H9 (cell line): Measurements from ENCODE around the gene VIPR2. TPM values are rescaled to one million over a fixed set of nuclear protein-coding genes. Genes with fewer than 3 reads are reported as not detected.

Experiments used
- DNase-seq: peaks from one replicate; pipeline ENCODE4 v3.0.0-alpha.2; 2017
- H2AFZ ChIP-seq: one replicate; pipeline ENCODE4 v1.6.1; 2013; ENCODE audit warnings: mild to moderate bottlenecking, low read length, control low read depth, moderate library complexity
- H2AK5ac ChIP-seq: 2 replicates; pipeline ENCODE4 v1.6.1; 2013; ENCODE audit warnings: low read length, control low read depth, mixed read lengths; ENCODE audit not compliant: insufficient read length
- H2BK120ac ChIP-seq: one replicate; pipeline ENCODE4 v1.6.1; 2013; ENCODE audit warnings: low read depth, mild to moderate bottlenecking, low read length, control low read depth, inconsistent platforms; ENCODE audit not compliant: poor library complexity, severe bottlenecking
- H2BK12ac ChIP-seq: 2 replicates; pipeline ENCODE4 v1.6.1; 2013; ENCODE audit warnings: low read length, control low read depth, mixed read lengths, low read depth; ENCODE audit not compliant: insufficient read length
- H2BK15ac ChIP-seq: 2 replicates; pipeline ENCODE4 v1.6.1; 2013; ENCODE audit warnings: low read depth, low read length, control low read depth
- H2BK20ac ChIP-seq: one replicate; pipeline ENCODE4 v1.6.1; 2013; ENCODE audit warnings: low read depth, mild to moderate bottlenecking, low read length, control low read depth, inconsistent platforms; ENCODE audit not compliant: poor library complexity, severe bottlenecking
- H2BK5ac ChIP-seq: 2 replicates; pipeline ENCODE4 v1.6.1; 2013; ENCODE audit warnings: low read length, control low read depth, mixed read lengths; ENCODE audit not compliant: insufficient read length
- H3K14ac ChIP-seq: 2 replicates; pipeline ENCODE4 v1.6.1; 2013; ENCODE audit warnings: low read length, control low read depth; ENCODE audit not compliant: insufficient read depth
- H3K18ac ChIP-seq: 2 replicates; pipeline ENCODE4 v1.6.1; 2013; ENCODE audit warnings: low read depth, mild to moderate bottlenecking, mixed read lengths, low read length, control low read depth; ENCODE audit not compliant: insufficient read length
- H3K23ac ChIP-seq: 2 replicates; pipeline ENCODE4 v1.6.1; 2013; ENCODE audit warnings: low read length, control low read depth, mixed read lengths, low read depth; ENCODE audit not compliant: insufficient read length
- H3K23me2 ChIP-seq: 2 replicates; pipeline ENCODE4 v1.6.1; 2013; ENCODE audit warnings: low read depth, mild to moderate bottlenecking, mixed read lengths, low read length, control low read depth; ENCODE audit not compliant: insufficient read length, poor library complexity, severe bottlenecking
- H3K27ac ChIP-seq: 2 replicates; pipeline ENCODE4 v1.5.1; 2013; ENCODE audit warnings: low read length, control low read depth, mixed read lengths, low read depth; ENCODE audit not compliant: insufficient read length
- H3K27me3 ChIP-seq: 2 replicates; pipeline ENCODE4 v1.6.1; 2013; ENCODE audit warnings: low read length, control low read depth, inconsistent platforms; ENCODE audit not compliant: insufficient read depth
- H3K4ac ChIP-seq: 2 replicates; pipeline ENCODE4 v1.6.1; 2013; ENCODE audit warnings: low read depth, mild to moderate bottlenecking, control low read depth, inconsistent platforms, low read length, moderate library complexity
- H3K4me1 ChIP-seq: 2 replicates; pipeline ENCODE4 v1.6.1; 2013; ENCODE audit warnings: low read length, control low read depth, inconsistent platforms; ENCODE audit not compliant: insufficient read depth
- H3K4me2 ChIP-seq: 2 replicates; pipeline ENCODE4 v1.6.1; 2013; ENCODE audit warnings: low read length, control low read depth, mixed read lengths; ENCODE audit not compliant: insufficient read length, insufficient read depth
- H3K56ac ChIP-seq: 2 replicates; pipeline ENCODE4 v1.6.1; 2013; ENCODE audit warnings: low read depth, mild to moderate bottlenecking, mixed read lengths, low read length, control low read depth; ENCODE audit not compliant: insufficient read length
- H3K79me1 ChIP-seq: 2 replicates; pipeline ENCODE4 v1.6.1; 2013; ENCODE audit warnings: low read depth, mild to moderate bottlenecking, moderate library complexity, low read length, control low read depth, inconsistent platforms; ENCODE audit not compliant: insufficient read depth, poor library complexity, severe bottlenecking
- H3K79me2 ChIP-seq: 2 replicates; pipeline ENCODE4 v1.6.1; 2013; ENCODE audit warnings: low read length, control low read depth, inconsistent platforms; ENCODE audit not compliant: insufficient read depth
- H3K9ac ChIP-seq: 2 replicates; pipeline ENCODE4 v1.6.1; 2013; ENCODE audit warnings: low read length, control low read depth, mixed read lengths; ENCODE audit not compliant: insufficient read length; ENCODE audit errors: extremely low read depth
- H3K9me3 ChIP-seq: one replicate; pipeline ENCODE4 v1.6.1; 2013; ENCODE audit warnings: low read depth, low read length, inconsistent platforms; ENCODE audit not compliant: control insufficient read depth
- H3T11ph ChIP-seq: one replicate; pipeline ENCODE4 v1.6.1; 2013; ENCODE audit warnings: mild to moderate bottlenecking, low read length, control low read depth, inconsistent platforms
- H4K20me1 ChIP-seq: one replicate; pipeline ENCODE4 v1.6.1; 2013; ENCODE audit not compliant: control insufficient read depth, insufficient read length, insufficient read depth
- H4K5ac ChIP-seq: 2 replicates; pipeline ENCODE4 v1.6.1; 2013; ENCODE audit warnings: low read depth, mild to moderate bottlenecking, mixed read lengths, low read length, control low read depth; ENCODE audit not compliant: insufficient read length
- H4K8ac ChIP-seq: replicated peaks from 2 replicates; pipeline ENCODE4 v1.6.1; 2013; ENCODE audit warnings: low read length, control low read depth, mixed read lengths, low read depth; ENCODE audit not compliant: insufficient read length
- H4K91ac ChIP-seq: 2 replicates; pipeline ENCODE4 v1.6.1; 2013; ENCODE audit warnings: low read depth, mild to moderate bottlenecking, moderate library complexity, mixed read lengths, low read length, control low read depth; ENCODE audit not compliant: insufficient read length
- H3K27ac Mint-ChIP-seq, 3 experiments: 2 replicates in 2 of 3; 3 replicates in 1 of 3; pipeline ENCODE4 v1.8.0; 2020 to 2021; ENCODE audit warnings: mixed read lengths in 3 of 3, mild to moderate bottlenecking in 1 of 3, moderate library complexity in 1 of 3
- H3K27me3 Mint-ChIP-seq: 2 replicates; pipeline ENCODE4 v1.8.0; 2021; ENCODE audit warnings: low read depth, mild to moderate bottlenecking, moderate library complexity, mixed read lengths
- H3K36me3 Mint-ChIP-seq, 3 experiments: 2 replicates in 2 of 3; 3 replicates in 1 of 3; pipeline ENCODE4 v1.8.0; 2020 to 2021; ENCODE audit warnings: low read depth in 3 of 3, mixed read lengths in 3 of 3; ENCODE audit not compliant: insufficient read depth in 1 of 3
- H3K4me1 Mint-ChIP-seq, 2 experiments: 2 replicates each; pipeline ENCODE4 v1.8.0; 2020; ENCODE audit warnings: mixed read lengths in 2 of 2
- H3K4me3 Mint-ChIP-seq, 2 experiments: 2 replicates in 1 of 2; 3 replicates in 1 of 2; pipeline ENCODE4 v1.8.0; 2020 to 2021; ENCODE audit warnings: mild to moderate bottlenecking in 2 of 2, mixed read lengths in 2 of 2, moderate library complexity in 1 of 2
- H3K9me3 Mint-ChIP-seq, 2 experiments: 2 replicates in 1 of 2; 3 replicates in 1 of 2; pipeline ENCODE4 v1.8.0; 2020; ENCODE audit warnings: mild to moderate bottlenecking in 2 of 2, mixed read lengths in 2 of 2, moderate library complexity in 1 of 2
- CTCF ChIP-seq: fragments of 200-600 bp; sonication (generic); conservative IDR thresholded peaks from 3 replicates; pipeline ENCODE4 v1.8.0; 2021; ENCODE audit warnings: antibody characterized with exemption, mild to moderate bottlenecking
- WGBS: extraction: QIAGEN DNeasy Blood & Tissue Kit; methylation state at CpG from one replicate; pipeline ENCODE4 v1.1.7; 2013; ENCODE audit warnings: missing lambda C conversion rate, low lambda C conversion rate, mixed read lengths; ENCODE audit not compliant: insufficient read length; ENCODE audit errors: extremely low coverage; 5-methylcytosine and 5-hydroxymethylcytosine counted together
- total RNA-seq: library from RNA; stranded (reverse); gene quantifications from 2 replicates; pipeline ENCODE4 v1.2.1, GENCODE V29; 2021

Gene VIPR2
- total RNA-seq, 1 experiment from 2014 or later, result 1.6 TPM

GRCh38 chr7:159061209-159061608, 83.5 kb downstream of the VIPR2 start:
- no peak overlapping the region for H4K5ac ChIP-seq
- H3K56ac ChIP-seq, result no peak overlapping the region
- no peak overlapping the region for H3K27ac Mint-ChIP-seq
- no peak for DNase-seq
- WGBS, result no CpG with 5 or more reads among the region's 4 CpGs
- peaks cover 12% of the 10 kb centered on the region for H3K27me3 Mint-ChIP-seq
- no peak overlapping the region for H4K91ac ChIP-seq
- H3K79me2 ChIP-seq, result no peaks in the 10 kb centered on the region
- H3K79me1 ChIP-seq, result no peaks in the 10 kb centered on the region
- H4K8ac ChIP-seq, result no peak overlapping the region
- H4K20me1 ChIP-seq, result no peaks in the 10 kb centered on the region
- TF ChIP-seq CTCF, result no peak
- H3K27me3 ChIP-seq, result no peaks in the 10 kb centered on the region
- peaks cover 0 to 5% (median 2%) of the 10 kb centered on the region in 3 experiments; a peak in 2 of 7 replicates for H3K36me3 Mint-ChIP-seq
- H3K4me1 Mint-ChIP-seq, result peaks cover 0 to 3% of the 10 kb centered on the region in 2 experiments; a peak in 2 of 4 replicates
- H2BK12ac ChIP-seq, result no peak overlapping the region
- no peak overlapping the region for H2BK120ac ChIP-seq
- no peak overlapping the region for H3K14ac ChIP-seq
- no peak overlapping the region for H3K27ac ChIP-seq
- H2AFZ ChIP-seq, result no peak overlapping the region
- H3K4me1 ChIP-seq, result no peaks in the 10 kb centered on the region; the same call in 1 of the 2 replicates
- no peak overlapping the region for H3K9ac ChIP-seq
- no peaks in the 10 kb centered on the region for H3K9me3 ChIP-seq
- no peak overlapping the region for H3K4ac ChIP-seq
- no peak overlapping the region for H3K18ac ChIP-seq
- peaks cover 3% of the 10 kb centered on the region for H3K23me2 ChIP-seq
- H2BK20ac ChIP-seq, result no peak overlapping the region
- H3K9me3 Mint-ChIP-seq, result peaks cover 0 to 3% of the 10 kb centered on the region in 2 experiments; a peak in 2 of 5 replicates
- no peak overlapping the region for H2BK5ac ChIP-seq
- H3K4me2 ChIP-seq, result no peak overlapping the region
- H3T11ph ChIP-seq, result no peak overlapping the region
- H3K23ac ChIP-seq, result no peak overlapping the region
- H3K4me3 Mint-ChIP-seq, result no peak overlapping the region; a peak in 1 of 5 replicates
- H2BK15ac ChIP-seq, result no peak overlapping the region
- H2AK5ac ChIP-seq, result no peak overlapping the region
